DND-41 (cell line): Measurements from ENCODE around the gene KRT12.

ENCODE experiments used
- CTCF ChIP-seq: IDR thresholded peaks from 2 replicates; pipeline ENCODE4 v1.5.1; 2012; ENCODE audit warnings: borderline replicate concordance, low read length, moderate library complexity, mild to moderate bottlenecking; ENCODE audit not compliant: poor library complexity, severe bottlenecking; ENCODE audit errors: extremely low read depth
- EZH2 ChIP-seq: IDR thresholded peaks from 3 replicates; pipeline ENCODE4 v1.6.1; 2012; ENCODE audit warnings: borderline replicate concordance, low read depth, mild to moderate bottlenecking, moderate library complexity, low read length, inconsistent platforms; ENCODE audit not compliant: severe bottlenecking

GRCh38 chr17:40813804-40814203, 53.2 kb downstream of the KRT12 start:
- TF ChIP-seq CTCF = no peak
- no peak for TF ChIP-seq EZH2
